SK-N-SH treated with all-trans-retinoic acid at 6 μM for 48 hours (cell line): ENCODE data around the gene FAM50B.

Experiments
- BACH2 ChIP-seq: fragments of 250-450 bp; sonication (Bioruptor Pico); IDR thresholded peaks from 2 replicates; pipeline ENCODE4 v1.9.0; 2021; ENCODE audit warnings: mild to moderate bottlenecking, borderline replicate concordance
- CREB5 ChIP-seq: fragments of 250-450 bp; sonication (Bioruptor Pico); IDR thresholded peaks from 2 replicates; pipeline ENCODE4 v1.5.1; 2020; ENCODE audit warnings: low read depth, mild to moderate bottlenecking, moderate library complexity
- ISL1 ChIP-seq: fragments of 250-450 bp; sonication (Bioruptor Pico); IDR thresholded peaks from 2 replicates; pipeline ENCODE4 v2.1.2; 2022; ENCODE audit warnings: mild to moderate bottlenecking, moderate library complexity
- PATZ1 ChIP-seq: fragments of 250-450 bp; sonication (Bioruptor Pico); IDR thresholded peaks from 2 replicates; pipeline ENCODE4 v1.8.0; 2020; ENCODE audit warnings: mild to moderate bottlenecking, moderate library complexity, borderline replicate concordance
- RARB ChIP-seq: fragments of 250-450 bp; sonication (Bioruptor Pico); IDR thresholded peaks from 2 replicates; pipeline ENCODE4 v1.8.0; 2021; ENCODE audit warnings: mild to moderate bottlenecking, moderate library complexity
- SNAI2 ChIP-seq: fragments of 250-450 bp; sonication (Bioruptor Pico); IDR thresholded peaks from 2 replicates; pipeline ENCODE4 v1.5.0; 2020; ENCODE audit warnings: mild to moderate bottlenecking, moderate library complexity
- TOX ChIP-seq: fragments of 250-450 bp; sonication (Bioruptor Pico); IDR thresholded peaks from 2 replicates; pipeline ENCODE4 v1.8.0; 2021; ENCODE audit warnings: mild to moderate bottlenecking, moderate library complexity, borderline replicate concordance
- TSHZ2 ChIP-seq: fragments of 250-450 bp; sonication (Bioruptor Pico); IDR thresholded peaks from 2 replicates; pipeline ENCODE4 v1.5.0; 2020; ENCODE audit warnings: mild to moderate bottlenecking, moderate library complexity
- ZNF70 ChIP-seq: fragments of 450-650 bp; formaldehyde crosslinking; IDR thresholded peaks from 2 replicates; pipeline ENCODE4 v1.5.0; 2020; ENCODE audit warnings: mild to moderate bottlenecking, moderate library complexity

GRCh38 chr6:3851839-3852238, 2.7 kb downstream of the FAM50B start:
- TF ChIP-seq ISL1 (CRISPR knock-in tag): no peak
- TF ChIP-seq PATZ1: no peak
- no peak for TF ChIP-seq TSHZ2 (CRISPR knock-in tag)
- no peak for TF ChIP-seq CREB5 (CRISPR knock-in tag)
- TF ChIP-seq SNAI2: no peak
- TF ChIP-seq TOX (CRISPR knock-in tag): no peak
- TF ChIP-seq BACH2 (CRISPR knock-in tag): no peak
- TF ChIP-seq ZNF70 (CRISPR knock-in tag): no peak
- no peak for TF ChIP-seq RARB (CRISPR knock-in tag)
